Stimulated activated CD8-positive, alpha-beta memory T cell treated with anti-CD3 and anti-CD28 coated beads, Interleukin-4, amount 100 ng/mL, for 24 hours (primary cell): ENCODE measurements around the gene CEP78.

Experiments
- DNase-seq: peaks from one replicate; pipeline ENCODE4 v3.0.0-alpha.2; 2020; ENCODE audit warnings: low read depth

Gene CEP78

DNA sequence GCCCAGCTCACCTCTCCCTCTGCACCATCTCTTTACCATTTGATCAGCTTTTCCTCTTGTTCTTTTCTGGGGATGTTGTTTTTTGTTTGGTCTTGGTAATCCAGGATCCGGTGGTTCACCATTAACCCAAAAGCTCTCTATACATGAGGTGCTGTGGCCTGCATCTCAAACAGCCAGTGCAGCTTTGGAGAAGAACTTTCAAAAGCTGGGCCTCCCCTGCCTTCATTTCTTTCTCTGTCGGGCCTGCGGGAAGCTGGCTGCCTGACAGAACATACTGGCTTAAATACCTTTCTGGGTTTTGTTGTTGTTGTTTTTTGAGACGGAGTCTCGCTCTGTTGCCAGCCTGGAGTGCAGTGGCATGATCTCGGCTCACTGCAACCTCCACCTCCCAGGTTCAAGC, 73.2 kb downstream of the CEP78 start:
- DNase-seq, result no peak

DNA sequence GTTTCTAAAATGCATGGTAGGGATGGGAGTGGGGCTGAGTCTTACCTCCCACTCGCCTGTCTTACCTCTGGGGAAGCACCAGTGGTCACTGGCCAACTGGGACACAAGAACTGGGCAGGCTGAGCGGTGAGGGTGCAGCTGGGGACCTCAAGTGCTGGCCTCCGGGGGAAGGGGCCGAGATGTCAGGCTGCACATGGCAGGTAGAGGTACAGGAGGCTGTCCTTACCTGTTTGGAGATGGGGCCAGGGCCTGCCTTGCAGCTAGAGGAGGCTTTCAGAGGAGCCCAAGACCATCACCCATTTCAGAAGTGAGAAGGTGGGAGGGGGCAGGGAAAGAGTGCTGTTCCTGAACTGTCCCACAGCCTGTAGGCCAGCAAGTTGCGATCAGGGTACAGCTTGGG, 75.2 kb downstream of the CEP78 start:
- DNase-seq, result no peak

DNA sequence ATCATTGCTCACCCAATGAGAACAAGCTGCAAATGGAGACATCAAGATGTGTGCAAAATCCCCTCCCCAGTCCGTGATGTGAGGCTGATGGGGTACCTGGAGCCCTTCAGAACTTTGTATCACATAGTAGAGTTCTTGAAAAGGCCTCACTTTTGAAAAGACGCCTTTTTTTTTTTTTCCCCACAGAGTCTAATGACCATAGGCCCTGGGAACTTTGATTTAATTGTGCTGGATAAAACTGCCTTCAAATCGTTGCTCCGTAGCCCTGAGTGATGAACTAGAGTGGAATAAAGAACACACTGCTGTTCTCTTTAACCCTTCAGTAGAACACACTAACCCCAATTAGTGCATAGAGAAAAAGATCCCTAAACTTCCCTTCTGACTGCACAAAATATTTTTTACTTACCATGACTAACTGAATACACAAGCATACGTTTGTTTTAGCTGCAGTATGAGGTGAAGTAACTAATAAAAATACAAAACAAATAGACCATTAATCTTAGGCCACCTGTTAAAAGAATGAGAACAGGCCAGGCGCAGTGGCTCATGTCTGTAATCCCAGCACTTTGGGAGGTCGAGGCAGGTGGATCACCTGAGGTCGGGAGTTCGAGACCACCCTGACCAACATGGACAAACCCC, 76.1 kb downstream of the CEP78 start:
- no peak for DNase-seq

DNA sequence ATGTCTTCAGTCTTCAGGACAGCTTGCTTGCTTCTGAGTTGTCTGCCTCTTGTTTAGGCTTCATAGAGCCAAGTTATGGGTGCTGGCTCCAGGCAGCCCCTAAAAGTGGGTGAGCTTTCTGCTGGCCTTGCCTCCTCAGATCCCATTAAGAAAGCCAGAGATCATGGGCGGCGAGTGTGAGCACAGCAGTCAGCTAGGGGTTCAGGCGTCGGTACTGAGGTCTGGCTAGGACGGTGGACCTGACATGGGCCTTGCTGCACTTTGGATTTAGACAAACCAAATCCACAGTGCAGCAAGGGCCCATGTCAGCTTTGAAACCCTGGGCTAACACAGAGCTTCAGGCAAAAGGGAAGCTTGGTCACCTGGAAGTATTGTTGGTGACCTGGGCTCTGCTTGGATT, 78.7 kb downstream of the CEP78 start:
- no peak for DNase-seq

DNA sequence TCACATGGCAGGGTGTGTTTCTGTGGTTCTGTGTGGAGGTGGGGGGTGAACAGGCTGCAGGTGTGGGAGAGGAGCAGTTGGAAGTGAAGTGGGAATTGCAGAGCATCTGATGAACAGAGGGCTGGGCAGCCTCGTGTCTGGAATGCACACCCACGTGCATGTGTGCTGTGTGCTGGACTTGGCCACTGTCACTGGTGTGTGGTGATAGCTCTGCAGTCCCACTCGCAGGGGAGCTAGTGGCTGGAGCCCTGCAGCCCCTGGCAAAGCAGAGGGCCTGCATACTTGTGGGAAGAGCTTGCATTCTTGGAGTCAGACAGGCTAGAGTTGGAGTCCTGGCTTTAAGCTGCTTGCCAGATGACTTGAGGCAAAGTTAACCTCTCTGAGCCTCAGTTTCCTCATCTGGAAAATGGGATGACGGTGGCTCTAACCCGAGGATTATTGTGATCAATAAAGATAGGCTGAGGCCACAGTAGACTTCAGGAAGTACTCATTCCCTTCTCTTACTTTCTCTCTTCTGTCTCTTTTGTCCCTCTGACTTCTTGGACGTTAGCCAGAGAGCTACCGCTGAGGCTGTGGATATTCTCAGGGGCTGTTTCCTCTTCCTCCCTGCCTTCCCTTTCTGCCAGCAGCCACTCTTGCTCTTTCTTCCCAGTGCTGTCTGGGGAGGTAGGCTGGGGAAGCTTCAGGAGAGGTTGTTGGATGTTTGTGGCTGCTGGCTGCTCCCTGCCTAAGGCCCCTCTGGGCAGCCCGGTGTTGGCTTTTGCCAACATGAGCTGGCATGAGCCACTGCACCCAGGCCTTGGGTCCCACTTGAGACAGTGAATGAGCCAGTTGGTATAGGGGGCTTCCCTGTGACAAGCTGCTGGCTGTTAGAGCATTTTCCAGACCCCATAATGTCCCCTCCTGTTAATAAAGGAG, 79.3 kb downstream of the CEP78 start:
- DNase-seq, result no peak

DNA sequence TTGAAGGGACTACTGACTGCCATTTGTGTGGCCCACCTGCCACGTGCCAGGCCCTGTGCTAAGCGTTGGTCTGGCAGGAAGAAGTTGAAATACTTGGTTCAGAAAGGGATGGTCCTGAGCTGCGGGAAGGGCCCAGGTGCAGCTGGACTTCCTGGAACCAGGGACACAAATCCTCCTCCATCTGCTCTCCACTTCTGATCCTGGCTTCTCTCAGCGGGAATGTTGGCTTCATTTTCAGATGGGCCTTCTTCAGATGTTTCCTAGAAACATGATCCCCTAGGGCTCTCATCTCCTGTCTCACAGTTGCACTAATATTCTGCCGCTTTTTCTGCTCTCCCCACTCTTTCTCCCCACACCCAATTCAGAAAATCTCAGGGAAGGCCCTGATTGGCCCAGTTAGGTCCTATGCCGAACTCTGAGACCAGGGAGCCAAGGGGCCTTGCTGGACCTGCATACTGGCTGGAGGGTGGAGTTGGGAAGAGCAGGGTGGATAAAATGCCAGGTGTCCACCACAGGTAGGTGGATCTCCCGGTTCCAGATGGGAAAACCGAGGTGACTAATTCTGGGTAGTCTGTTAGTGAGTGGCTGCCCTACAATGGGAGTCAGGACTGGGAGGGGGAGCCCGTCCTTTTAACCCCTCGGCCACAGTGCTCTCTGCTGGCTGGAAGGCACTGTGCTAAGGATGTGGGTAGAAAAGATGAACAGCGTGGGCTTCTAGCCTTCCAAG, 80.5 kb downstream of the CEP78 start:
- no peak for DNase-seq

DNA sequence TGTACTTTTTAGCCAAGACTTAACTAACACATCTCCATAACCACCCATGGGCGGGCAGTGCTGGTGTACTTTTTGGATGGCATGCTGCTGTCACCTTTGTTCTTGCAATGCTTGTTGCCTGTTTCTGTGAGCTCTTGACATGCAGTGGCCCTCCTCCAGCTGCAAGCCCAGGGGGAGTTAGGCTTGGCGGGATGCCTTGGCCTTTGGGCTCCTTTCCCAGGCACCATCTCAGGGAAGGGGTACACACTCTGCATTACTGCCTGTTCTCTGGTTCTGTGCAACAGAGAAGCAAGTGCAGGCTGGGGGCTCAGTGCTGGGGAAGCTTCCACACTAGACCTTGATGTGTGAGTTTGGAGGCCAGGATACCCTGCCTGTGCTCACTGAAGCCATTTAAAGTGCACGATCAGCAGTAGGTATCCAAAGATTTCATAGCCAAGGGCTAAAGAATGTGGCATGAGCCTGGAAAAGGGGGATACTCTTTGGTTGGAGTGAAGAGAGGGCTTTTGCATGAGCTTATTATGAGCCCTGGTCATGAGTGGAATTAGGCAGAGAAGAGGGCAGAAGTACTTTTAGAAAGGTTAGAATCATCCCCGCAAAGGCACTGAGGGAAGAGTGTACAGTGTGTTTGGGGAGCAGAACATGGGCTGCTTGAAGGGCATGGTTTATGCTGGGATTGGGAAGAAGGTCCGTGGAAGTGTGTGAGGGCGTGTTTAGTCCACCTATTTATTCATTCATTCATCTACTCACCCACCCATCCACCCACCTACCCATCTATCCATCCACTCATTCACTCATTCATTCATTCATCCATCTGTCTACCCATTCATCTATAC, 83.5 kb downstream of the CEP78 start:
- no peak for DNase-seq

DNA sequence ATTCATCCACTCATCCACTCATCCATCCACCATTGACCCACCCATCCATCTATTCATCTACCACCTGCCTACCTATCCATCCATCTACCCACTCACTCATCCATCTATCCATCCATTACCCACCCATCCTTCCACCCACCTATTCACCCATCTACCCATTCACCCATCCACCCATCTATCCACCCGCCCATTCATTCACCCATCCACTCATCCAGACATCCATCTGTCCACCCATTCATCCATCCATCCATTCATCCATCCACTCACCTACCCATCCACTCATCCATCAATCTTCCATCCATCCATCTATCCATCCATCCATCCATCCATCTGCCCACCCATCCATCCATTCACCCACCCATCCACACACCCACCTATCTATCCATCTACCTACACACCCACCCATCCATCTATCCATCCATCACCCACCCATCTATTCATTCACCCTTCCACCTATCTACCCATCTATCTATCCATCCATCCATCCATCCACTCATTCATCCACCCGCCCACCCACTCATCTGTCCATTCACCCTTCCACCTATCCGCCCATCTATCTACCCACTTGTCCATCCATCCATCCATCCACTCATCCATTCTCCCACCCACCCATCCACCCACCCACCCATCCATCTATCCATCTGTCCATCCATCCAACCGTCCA, 84.3 kb downstream of the CEP78 start:
- DNase-seq, result no peak

DNA sequence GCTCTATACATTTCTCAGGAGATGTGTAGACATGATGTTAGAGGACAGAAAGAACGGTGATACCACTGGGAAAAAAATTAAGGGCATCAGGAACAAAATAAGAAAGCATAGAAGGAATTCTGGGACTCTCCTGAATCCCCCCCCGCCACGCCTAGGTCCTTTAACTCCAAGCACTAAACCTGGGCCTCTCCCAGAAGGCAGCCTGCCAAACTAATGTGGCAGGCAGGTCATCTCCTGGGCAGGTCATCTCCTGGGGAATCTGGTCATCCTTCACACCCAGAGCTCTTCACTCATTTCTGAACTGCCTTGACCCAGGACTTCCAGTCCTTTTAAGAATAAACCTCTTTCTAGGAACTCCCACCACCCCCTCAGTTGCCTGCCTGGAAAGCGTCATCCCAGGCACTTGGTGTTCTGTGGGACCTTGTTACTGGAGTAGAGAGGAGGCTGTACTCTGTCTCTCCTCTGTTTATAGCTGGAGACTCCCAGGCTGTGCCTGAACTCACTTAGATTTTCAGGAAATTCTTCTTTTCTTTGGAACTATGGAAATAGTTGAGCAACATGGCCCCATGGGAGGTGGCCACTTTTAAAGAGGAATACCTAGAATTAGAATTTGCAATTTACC, 85.1 kb downstream of the CEP78 start:
- DNase-seq, result no peak

DNA sequence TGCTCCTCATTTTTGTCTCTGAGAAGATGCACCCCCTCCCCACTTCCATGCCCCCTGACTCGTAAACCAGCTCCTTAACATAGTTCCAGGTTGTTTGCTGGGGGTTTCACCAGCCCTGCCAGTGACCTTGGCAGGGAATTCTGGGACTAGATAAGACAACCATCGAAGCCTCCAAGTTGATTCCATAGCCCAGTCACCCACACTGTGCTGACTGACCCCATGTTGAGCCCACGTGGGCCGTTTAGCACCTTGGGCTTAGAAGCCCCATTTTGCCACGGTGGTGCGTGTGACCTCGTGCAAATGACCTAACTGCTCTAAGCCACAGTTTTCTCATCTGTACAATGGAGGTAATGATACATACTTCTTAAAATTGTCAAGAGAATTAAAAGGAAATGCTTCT, 85.6 kb downstream of the CEP78 start:
- no peak for DNase-seq

DNA sequence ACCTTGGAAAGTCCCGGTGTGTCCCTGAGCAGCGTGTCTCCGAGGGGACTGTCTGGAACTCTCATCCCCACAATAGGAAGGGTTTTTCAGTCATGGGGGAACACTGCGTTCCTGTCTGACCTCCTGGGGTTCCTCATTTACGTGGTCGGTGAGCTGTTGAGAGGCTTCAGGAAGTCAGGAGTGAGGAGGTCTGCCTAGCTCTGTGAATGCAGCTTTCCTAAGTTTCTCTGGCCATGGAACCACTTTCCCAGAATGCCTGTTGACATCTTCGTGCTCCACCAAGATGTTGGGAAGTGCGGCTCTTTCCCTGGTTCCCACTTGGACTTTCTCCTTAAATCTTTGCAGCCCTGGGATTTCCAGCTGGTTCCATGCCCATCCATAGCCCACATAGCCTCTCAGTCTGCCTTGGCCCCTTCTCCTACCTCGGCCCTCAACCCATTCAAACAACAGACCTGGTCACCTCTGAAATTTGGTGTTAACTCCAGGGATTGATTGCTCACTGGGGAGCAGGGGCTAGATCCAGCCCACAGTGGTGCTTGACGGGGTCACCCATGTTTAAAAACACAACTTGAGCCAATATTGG, 88.3 kb downstream of the CEP78 start:
- DNase-seq, result no peak

DNA sequence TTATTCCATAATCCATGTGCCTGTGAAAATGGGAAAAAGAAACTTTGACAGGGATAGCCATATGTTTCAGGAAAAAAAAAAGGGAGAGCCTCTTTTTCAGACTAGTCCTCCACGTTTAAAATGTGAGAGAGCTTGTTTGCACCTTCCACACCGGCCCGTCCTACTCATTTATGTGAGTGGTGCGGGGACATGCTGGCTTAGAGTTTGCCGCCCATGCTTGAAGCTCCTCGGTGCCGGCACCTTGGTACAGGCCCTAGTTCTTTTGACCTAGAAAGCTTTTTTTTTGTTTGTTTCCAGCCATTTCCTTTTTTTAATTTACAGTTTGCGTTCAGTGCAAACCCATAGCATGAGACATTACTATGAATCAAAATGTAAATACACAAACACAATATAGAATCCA, 88.8 kb downstream of the CEP78 start:
- DNase-seq, result no peak

DNA sequence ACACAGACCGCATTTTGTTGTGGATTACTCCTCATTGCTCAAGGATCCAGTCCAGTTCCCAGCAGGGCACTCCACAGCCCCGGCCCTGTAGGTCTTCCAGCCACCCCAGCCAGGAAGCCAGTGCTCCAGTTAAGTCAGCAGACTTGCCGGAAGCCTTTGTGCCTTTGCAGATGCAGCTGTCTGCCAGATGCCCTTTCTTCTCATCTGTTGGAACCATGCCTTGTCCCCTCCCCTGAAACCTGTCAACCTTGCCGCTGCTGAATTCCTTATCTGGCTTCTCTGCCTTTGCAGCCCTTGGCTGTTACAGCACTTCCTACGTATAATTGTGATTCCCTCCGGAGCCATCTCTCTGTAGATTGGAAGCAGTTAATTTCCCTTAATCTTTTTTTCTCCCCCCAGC, 89.5 kb downstream of the CEP78 start:
- DNase-seq, result no peak

DNA sequence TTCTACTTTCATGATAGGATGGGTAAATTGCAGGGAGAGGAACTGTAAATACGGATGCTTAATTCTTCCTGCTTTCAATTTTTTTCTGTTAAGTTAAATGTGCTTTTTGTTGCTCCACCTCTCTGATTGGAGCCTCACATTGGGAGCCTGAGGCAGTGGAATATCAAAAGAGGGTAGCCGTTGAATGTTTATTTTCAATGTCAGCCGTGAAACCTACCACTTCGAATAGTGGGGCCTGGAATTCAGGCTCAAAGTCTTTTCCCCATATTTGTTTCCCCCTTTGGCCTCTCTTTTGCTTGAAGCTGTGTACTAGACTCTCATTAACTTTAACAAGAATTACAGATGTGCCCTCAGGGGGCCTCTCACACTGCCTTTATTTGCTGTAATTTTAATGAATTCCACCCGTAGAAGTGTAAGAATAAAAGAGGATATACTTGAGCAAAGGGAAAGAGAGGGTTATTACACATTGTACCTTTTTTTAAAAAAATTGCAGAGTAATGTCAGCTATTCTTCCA, 90.0 kb downstream of the CEP78 start:
- DNase-seq, result no peak

DNA sequence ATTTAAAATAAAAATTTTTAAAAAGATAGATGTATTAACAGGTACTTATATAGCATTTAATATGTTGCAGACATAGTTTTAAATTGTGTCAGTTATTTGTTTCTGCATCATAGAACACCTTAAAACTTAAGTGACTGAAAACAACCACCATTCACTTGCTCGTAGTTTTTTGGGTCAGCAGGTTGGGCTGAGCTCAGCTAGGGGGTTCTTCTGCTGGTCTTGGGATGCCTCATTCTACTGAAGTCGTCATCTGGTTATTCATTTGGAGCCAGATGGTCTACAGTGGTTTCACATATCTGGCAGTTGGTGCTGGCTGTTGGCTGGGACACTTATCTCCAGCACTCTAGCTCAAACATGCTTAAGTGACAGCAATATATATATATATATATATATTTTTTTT, 90.7 kb downstream of the CEP78 start:
- DNase-seq, result no peak
